ENCODE measurements around the gene GPR142. TPM values are rescaled to one million over a fixed set of nuclear protein-coding genes. Genes with fewer than 3 reads are reported as not detected.

GPR142 gene
- total RNA-seq, 1 donor from 2014 or later = 4.1 TPM

DNA sequence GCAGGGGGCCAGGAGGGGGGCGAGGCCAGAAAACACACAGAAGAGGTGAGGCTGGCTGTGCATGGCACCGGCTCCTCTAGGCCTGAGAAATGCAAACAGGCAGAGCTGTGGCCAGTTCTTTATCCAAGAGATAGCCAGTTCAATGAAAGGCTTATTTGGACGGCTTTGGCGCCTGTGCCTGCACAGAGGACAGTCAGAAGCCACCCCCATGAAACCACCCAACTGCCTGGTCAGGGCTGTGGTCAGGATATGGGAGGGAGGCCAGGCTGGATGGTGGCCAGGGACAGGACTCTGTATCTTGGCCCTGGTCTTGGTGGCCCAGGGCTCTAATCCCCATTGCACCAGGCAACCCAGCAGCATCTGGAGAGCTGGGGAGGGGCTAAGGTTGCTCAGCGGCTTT lies 40.1 kb downstream of the GPR142 start:
- no peak overlapping the region for H3K27ac Mint-ChIP-seq
- H3K4me1 Mint-ChIP-seq (ENCODE audit: unreplicated experiment) = peaks cover 13% of the 10 kb centered on the region
- TF ChIP-seq, protein P1, sequence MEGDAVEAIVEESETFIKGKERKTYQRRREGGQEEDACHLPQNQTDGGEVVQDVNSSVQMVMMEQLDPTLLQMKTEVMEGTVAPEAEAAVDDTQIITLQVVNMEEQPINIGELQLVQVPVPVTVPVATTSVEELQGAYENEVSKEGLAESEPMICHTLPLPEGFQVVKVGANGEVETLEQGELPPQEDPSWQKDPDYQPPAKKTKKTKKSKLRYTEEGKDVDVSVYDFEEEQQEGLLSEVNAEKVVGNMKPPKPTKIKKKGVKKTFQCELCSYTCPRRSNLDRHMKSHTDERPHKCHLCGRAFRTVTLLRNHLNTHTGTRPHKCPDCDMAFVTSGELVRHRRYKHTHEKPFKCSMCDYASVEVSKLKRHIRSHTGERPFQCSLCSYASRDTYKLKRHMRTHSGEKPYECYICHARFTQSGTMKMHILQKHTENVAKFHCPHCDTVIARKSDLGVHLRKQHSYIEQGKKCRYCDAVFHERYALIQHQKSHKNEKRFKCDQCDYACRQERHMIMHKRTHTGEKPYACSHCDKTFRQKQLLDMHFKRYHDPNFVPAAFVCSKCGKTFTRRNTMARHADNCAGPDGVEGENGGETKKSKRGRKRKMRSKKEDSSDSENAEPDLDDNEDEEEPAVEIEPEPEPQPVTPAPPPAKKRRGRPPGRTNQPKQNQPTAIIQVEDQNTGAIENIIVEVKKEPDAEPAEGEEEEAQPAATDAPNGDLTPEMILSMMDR (conservative IDR thresholded peaks at IDR 0.05) = no peak
- H3K36me3 Mint-ChIP-seq = no peaks in the 10 kb centered on the region
- no peak overlapping the region for H3K4me3 Mint-ChIP-seq
- no peak for DNase-seq (ENCODE audit: extremely low spot score, unreplicated experiment)
- H3K9me3 Mint-ChIP-seq = no peaks in the 10 kb centered on the region
- peaks cover 3% of the 10 kb centered on the region for H3K27me3 Mint-ChIP-seq

DNA sequence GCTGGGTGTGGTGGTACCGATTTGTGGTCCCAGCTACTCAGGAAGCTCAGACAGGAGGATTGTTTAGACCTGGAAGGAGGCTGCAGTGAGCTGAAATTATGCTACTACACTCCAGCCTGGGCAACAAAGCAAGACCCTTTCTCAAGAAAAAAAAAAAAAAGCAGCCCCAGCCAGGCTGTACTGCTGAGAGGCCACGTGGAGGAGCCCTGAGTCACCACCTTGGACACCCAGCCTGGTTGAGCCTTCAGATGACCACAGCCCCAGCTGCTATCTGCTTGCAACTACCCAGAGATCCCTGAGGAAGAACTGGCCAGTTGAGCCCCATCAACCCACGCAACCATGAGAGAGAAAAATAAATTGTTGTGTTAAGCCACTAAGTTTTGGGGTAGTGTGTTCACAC lies 41.0 kb downstream of the GPR142 start:
- Mint-ChIP-seq H3K4me3 (no peak overlapping the region), H3K27ac (no peak overlapping the region), H3K27me3 (peaks cover 3% of the 10 kb centered on the region), H3K9me3 (no peaks in the 10 kb centered on the region), H3K4me1 (ENCODE audit: unreplicated experiment) (peaks cover 13% of the 10 kb centered on the region), H3K36me3 (no peaks in the 10 kb centered on the region)
- no peak for DNase-seq (ENCODE audit: extremely low spot score, unreplicated experiment)
- TF ChIP-seq, protein P1 (conservative IDR thresholded peaks at IDR 0.05) = no peak

DNA sequence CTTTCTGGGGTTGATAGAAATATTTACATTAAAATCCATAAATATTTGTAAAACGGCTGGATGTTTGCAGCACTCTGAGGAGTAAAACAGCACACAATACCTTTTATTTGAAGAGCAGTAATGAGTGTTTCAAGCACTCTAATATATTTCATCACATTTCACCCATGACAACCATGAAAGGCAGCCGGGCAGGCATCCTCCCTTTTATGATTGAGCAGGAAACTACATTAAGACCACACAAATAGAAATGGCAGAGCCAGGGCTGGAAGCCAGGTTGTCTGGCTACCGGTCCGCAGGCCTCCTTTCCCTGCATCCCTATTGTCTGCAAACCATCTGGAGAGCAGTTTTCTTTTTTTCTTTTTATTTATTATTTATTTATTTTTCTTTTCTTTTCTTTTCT lies 41.5 kb downstream of the GPR142 start:
- TF ChIP-seq, protein P1 (conservative IDR thresholded peaks at IDR 0.05) = no peak

DNA sequence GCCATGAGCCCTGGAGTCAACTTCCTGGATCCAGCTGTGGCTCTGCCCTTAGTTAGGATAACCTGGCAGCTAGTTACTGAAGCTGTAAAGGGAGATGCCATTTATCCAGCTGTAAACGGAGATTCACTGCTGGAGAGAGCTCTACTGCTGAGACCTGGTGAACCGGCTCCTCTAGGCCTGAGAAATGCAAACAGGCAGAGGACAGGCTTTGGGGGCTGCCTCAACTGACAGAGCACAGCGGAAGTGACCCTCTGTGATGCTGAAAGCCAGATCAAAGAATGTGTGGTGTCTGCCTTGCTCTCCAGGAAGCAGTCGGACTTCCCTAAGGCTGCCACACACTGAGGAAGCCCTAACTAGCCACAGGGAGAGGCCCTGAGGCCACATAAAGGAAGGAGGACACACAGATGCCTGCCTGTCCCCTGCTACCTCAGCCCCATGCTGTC lies 42.7 kb downstream of the GPR142 start:
- no peaks in the 10 kb centered on the region for H3K4me1 Mint-ChIP-seq (ENCODE audit: unreplicated experiment)
- no peaks in the 10 kb centered on the region for H3K27me3 Mint-ChIP-seq
- no peak overlapping the region for H3K4me3 Mint-ChIP-seq
- no peaks in the 10 kb centered on the region for H3K36me3 Mint-ChIP-seq
- DNase-seq (ENCODE audit: extremely low spot score, unreplicated experiment) = no peak
- peak overlapping the region; percentile 8 for H3K27ac Mint-ChIP-seq
- no peaks in the 10 kb centered on the region for H3K9me3 Mint-ChIP-seq
- TF ChIP-seq, protein P1 (conservative IDR thresholded peaks at IDR 0.05) = no peak

More for the DNA sequence above, 41.5 kb downstream of the GPR142 start:
- Mint-ChIP-seq H3K4me3 (no peak overlapping the region), H3K4me1 (ENCODE audit: unreplicated experiment) (peaks cover 7% of the 10 kb centered on the region), H3K9me3 (no peaks in the 10 kb centered on the region), H3K27me3 (peaks cover 3% of the 10 kb centered on the region), H3K36me3 (no peaks in the 10 kb centered on the region), H3K27ac (no peak overlapping the region)
- DNase-seq (ENCODE audit: extremely low spot score, unreplicated experiment) = no peak

DNA sequence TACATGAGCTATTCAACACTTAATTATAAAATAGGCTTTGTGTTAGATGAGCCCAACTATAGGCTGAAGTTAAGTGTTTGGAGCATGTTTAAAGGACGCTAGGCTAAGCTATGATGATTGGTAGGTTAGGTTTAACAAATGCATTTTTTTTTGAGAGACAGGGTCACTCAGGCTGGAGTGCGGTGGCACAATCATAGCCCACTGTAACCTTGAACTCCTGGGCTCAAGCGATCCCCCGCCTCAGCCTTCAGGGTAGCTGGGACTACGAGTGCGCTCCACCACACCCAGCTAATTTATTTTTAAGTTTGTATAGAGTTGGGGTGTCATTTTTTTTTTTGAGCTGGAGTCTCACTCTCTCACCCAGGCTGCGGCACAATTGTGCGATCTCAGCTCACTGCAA lies 45.3 kb downstream of the GPR142 start:
- Mint-ChIP-seq H3K4me1 (ENCODE audit: unreplicated experiment) (peaks cover 4% of the 10 kb centered on the region), H3K36me3 (no peaks in the 10 kb centered on the region), H3K27ac (no peak overlapping the region), H3K4me3 (no peak overlapping the region), H3K27me3 (no peaks in the 10 kb centered on the region), H3K9me3 (no peaks in the 10 kb centered on the region)
- TF ChIP-seq, protein P1 (conservative IDR thresholded peaks at IDR 0.05) = no peak
- DNase-seq (ENCODE audit: extremely low spot score, unreplicated experiment) = no peak

DNA sequence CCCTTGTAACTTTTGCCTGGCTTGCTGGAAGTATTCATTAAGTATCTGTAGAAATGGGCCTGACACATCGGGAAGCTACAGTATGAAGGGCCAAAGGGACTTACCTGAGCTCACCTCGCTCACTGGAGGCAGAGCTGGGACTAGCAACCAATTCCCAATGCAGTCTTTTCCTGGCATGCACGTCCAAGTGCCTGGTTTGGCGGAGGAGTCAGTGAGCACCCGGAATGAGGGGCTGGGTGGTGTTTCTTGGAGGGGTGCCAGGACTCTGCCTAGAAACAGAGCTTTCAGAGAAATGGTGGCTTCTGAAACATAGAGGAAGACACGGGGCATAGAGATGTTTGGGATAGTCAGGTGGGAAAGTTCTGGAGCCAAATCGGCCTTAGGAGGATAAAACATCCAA lies 46.2 kb downstream of the GPR142 start:
- TF ChIP-seq, protein P1 (conservative IDR thresholded peaks at IDR 0.05) = no peak
- Mint-ChIP-seq H3K9me3 (no peaks in the 10 kb centered on the region), H3K27ac (no peak overlapping the region), H3K4me1 (ENCODE audit: unreplicated experiment) (peaks cover 6% of the 10 kb centered on the region), H3K36me3 (no peaks in the 10 kb centered on the region), H3K27me3 (no peaks in the 10 kb centered on the region), H3K4me3 (no peak overlapping the region)
- no peak for DNase-seq (ENCODE audit: extremely low spot score, unreplicated experiment)

All from type B pancreatic cell (in vitro differentiated cells).